Stomach (tissue), 4 donors: ENCODE data around the gene FCRLB.

Experiments used
- CTCF ChIP-seq, 7 experiments: fragments of 450-650 bp in 4 of 7; fragments of 200-600 bp in 3 of 7; sonication (generic) in 3 of 7; IDR thresholded peaks; one replicate each; pipeline ENCODE4 v1.5.1; 2016 to 2019; ENCODE audit warnings: antibody characterized with exemption in 7 of 7, control low read depth in 2 of 7, mild to moderate bottlenecking in 1 of 7
- POLR2AphosphoS5 ChIP-seq, 3 donors: sonication (generic); formaldehyde crosslinking; IDR thresholded peaks; one replicate each; pipeline ENCODE4 v1.6.1; 2016; ENCODE audit warnings: antibody characterized with exemption in 3 of 3

- TF ChIP-seq CTCF (IDR thresholded peaks at IDR 0.05) (no peak), POLR2AphosphoS5 (IDR thresholded peaks at IDR 0.05) (no peak)
Observed at GRCh38 chr1:161721738-161722343, 497 bp downstream of the FCRLB start.
